Bronchial epithelial cell (primary cell): ENCODE measurements around the gene TATDN2. TPM values are rescaled to one million over a fixed set of nuclear protein-coding genes. Genes with fewer than 3 reads are reported as not detected.

ENCODE experiments used
- DNase-seq: peaks from one replicate; pipeline ENCODE4 v3.0.0-alpha.2; 2010; ENCODE audit warnings: low read depth
- FAIRE-seq: peaks from 2 replicates; lab custom pipeline; 2011; peaks lifted over from hg19 to GRCh38; lab: Jason Lieb, UNC
- H3K27me3 ChIP-seq: 2 replicates; pipeline ENCODE4 v1.5.1; 2011; ENCODE audit warnings: low read length; ENCODE audit not compliant: control insufficient read depth, insufficient read depth
- H3K36me3 ChIP-seq: 2 replicates; pipeline ENCODE4 v1.5.1; 2011; ENCODE audit warnings: low read length; ENCODE audit not compliant: control insufficient read depth, insufficient read depth
- H3K4me3 ChIP-seq: 2 replicates; pipeline ENCODE4 v1.5.1; 2011; ENCODE audit warnings: mild to moderate bottlenecking, low read depth, low read length, control low read depth
- CTCF ChIP-seq: IDR thresholded peaks from 2 replicates; pipeline ENCODE4 v1.5.1; 2011; ENCODE audit warnings: mild to moderate bottlenecking, moderate library complexity, low read length, control low read depth, inconsistent platforms; ENCODE audit not compliant: insufficient read depth, severe bottlenecking
- total RNA-seq: library from RNA; depleted of rRNA; stranded (reverse); fragments of >200 nt; gene quantifications from 2 replicates; pipeline ENCODE4 v1.2.1, GENCODE V29; 2014

TATDN2 gene
- total RNA-seq, 1 donor from 2014 or later, result 7.9 TPM

- Histone ChIP-seq H3K4me3 (no peak overlapping the region), H3K36me3 (peaks cover 25% of the 10 kb centered on the region), H3K27me3 (no peaks in the 10 kb centered on the region)
- FAIRE-seq, result no peak
- TF ChIP-seq CTCF, result no peak
- DNase-seq, result no peak
These were observed 51.4 kb downstream of the TATDN2 start for GRCh38 chr3:10299679-10300078.

- no peak for TF ChIP-seq CTCF
- no peak for FAIRE-seq
- H3K36me3 ChIP-seq, result peaks cover 27% of the 10 kb centered on the region
These were observed 51.8 kb downstream of the TATDN2 start for GRCh38 chr3:10300087-10300486.

GRCh38 chr3:10303105-10303504 lies 54.8 kb downstream of the TATDN2 start:
- H3K36me3 ChIP-seq, result peaks cover 31% of the 10 kb centered on the region
- FAIRE-seq, result no peak

More at GRCh38 chr3:10300087-10300486, 51.8 kb downstream of the TATDN2 start:
- H3K27me3 ChIP-seq, result no peaks in the 10 kb centered on the region
- DNase-seq, result no peak
- H3K4me3 ChIP-seq, result no peak overlapping the region

GRCh38 chr3:10303785-10304184 lies 55.5 kb downstream of the TATDN2 start:
- TF ChIP-seq CTCF, result no peak
- no peaks in the 10 kb centered on the region for H3K27me3 ChIP-seq
- no peak for FAIRE-seq
- no peak for DNase-seq
- H3K36me3 ChIP-seq, result peaks cover 31% of the 10 kb centered on the region
- H3K4me3 ChIP-seq, result no peak overlapping the region

More at GRCh38 chr3:10303105-10303504, 54.8 kb downstream of the TATDN2 start:
- TF ChIP-seq CTCF, result no peak
- no peak for DNase-seq
- H3K4me3 ChIP-seq, result no peak overlapping the region
- no peaks in the 10 kb centered on the region for H3K27me3 ChIP-seq

- no peak overlapping the region for H3K4me3 ChIP-seq
- no peaks in the 10 kb centered on the region for H3K27me3 ChIP-seq
- TF ChIP-seq CTCF, result no peak
- H3K36me3 ChIP-seq, result peaks cover 35% of the 10 kb centered on the region
- FAIRE-seq (no peak), DNase-seq (no peak)
These were observed 56.6 kb downstream of the TATDN2 start for GRCh38 chr3:10304905-10305304.

- FAIRE-seq, result no peak
- H3K27me3 ChIP-seq, result no peaks in the 10 kb centered on the region
- no peak for DNase-seq
- H3K36me3 ChIP-seq, result peaks cover 32% of the 10 kb centered on the region
- no peak for TF ChIP-seq CTCF
- no peak overlapping the region for H3K4me3 ChIP-seq
These were observed 57.2 kb downstream of the TATDN2 start for GRCh38 chr3:10305331-10305902.
